Mammary epithelial cell (primary cell): ENCODE results near the gene ANGPTL8.

Experiments used
- EZH2 ChIP-seq: IDR thresholded peaks from 2 replicates; pipeline ENCODE4 v1.6.1; 2012; ENCODE audit warnings: low read length, inconsistent platforms, borderline replicate concordance
- TF ChIP-seq, protein P1 (sequence below), 2 donors: IDR thresholded peaks in 1 of 2; conservative IDR thresholded peaks in 1 of 2; 2 replicates each; pipeline ENCODE4 v1.5.1; 2011 to 2012; ENCODE audit warnings: inconsistent platforms in 2 of 2, low read length in 2 of 2, mild to moderate bottlenecking in 2 of 2, control low read depth in 1 of 2, low read depth in 1 of 2; ENCODE audit not compliant: insufficient read depth in 1 of 2; ENCODE audit errors: extremely low read depth in 1 of 2

- TF ChIP-seq, protein P1, sequence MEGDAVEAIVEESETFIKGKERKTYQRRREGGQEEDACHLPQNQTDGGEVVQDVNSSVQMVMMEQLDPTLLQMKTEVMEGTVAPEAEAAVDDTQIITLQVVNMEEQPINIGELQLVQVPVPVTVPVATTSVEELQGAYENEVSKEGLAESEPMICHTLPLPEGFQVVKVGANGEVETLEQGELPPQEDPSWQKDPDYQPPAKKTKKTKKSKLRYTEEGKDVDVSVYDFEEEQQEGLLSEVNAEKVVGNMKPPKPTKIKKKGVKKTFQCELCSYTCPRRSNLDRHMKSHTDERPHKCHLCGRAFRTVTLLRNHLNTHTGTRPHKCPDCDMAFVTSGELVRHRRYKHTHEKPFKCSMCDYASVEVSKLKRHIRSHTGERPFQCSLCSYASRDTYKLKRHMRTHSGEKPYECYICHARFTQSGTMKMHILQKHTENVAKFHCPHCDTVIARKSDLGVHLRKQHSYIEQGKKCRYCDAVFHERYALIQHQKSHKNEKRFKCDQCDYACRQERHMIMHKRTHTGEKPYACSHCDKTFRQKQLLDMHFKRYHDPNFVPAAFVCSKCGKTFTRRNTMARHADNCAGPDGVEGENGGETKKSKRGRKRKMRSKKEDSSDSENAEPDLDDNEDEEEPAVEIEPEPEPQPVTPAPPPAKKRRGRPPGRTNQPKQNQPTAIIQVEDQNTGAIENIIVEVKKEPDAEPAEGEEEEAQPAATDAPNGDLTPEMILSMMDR (conservative IDR thresholded peaks at IDR 0.05 in 1 of 2, IDR thresholded peaks at IDR 0.05 in 1 of 2; ENCODE audit: extremely low read depth in 1 of 2, insufficient read depth in 1 of 2, low read depth in 1 of 2, low read length in 2 of 2), result no peak
- no peak for TF ChIP-seq EZH2
These were observed 16.2 kb upstream of the ANGPTL8 start for GRCh38 chr19:11223200-11223599.
